ENCODE data around the gene VAV2. TPM values are rescaled to one million over a fixed set of nuclear protein-coding genes. Genes with fewer than 3 reads are reported as not detected.

Gene VAV2
- total and polyA plus RNA-seq, 11 donors: 3.3 to 9.9 (median 5.3) TPM

GRCh38 chr9:133868203-133868602, 123.9 kb downstream of the VAV2 start:
- no peaks in the 10 kb centered on the region for H3K27me3 ChIP-seq
- intact Hi-C loops (cut with DNase I): no loop called here
- no peak for ATAC-seq
- no peak overlapping the region for H3K27ac ChIP-seq
- TF ChIP-seq CTCF (IDR thresholded peaks at IDR 0.05) (no peak), POLR2A (IDR thresholded peaks at IDR 0.05) (no peak)
- DNase-seq: no peak
- H3K4me1 ChIP-seq: peaks cover 0 to 18% (median 0%) of the 10 kb centered on the region in 12 donors
- WGBS, 4 donors: 91 to 97% (median 96%) methylated on average over 18 of the region's 18 CpGs
- peaks cover 0 to 17% (median 3%) of the 10 kb centered on the region in 12 donors for H3K9me3 ChIP-seq
- no peak overlapping the region for H3K4me3 ChIP-seq
- H3K36me3 ChIP-seq: no peaks in the 10 kb centered on the region

- intact Hi-C loops (cut with DNase I): no loop called here
- Histone ChIP-seq H3K36me3 (no peaks in the 10 kb centered on the region), H3K9me3 (peaks cover 0 to 17% (median 3%) of the 10 kb centered on the region in 12 donors), H3K4me1 (peaks cover 0 to 23% (median 0%) of the 10 kb centered on the region in 12 donors), H3K4me3 (no peak overlapping the region), H3K27me3 (no peaks in the 10 kb centered on the region), H3K27ac (no peak overlapping the region)
- no peak for TF ChIP-seq CTCF (IDR thresholded peaks at IDR 0.05)
- TF ChIP-seq POLR2A (IDR thresholded peaks at IDR 0.05): no peak
- no peak for DNase-seq
- 92 to 97% (median 95%) methylated on average over 7 to 17 of the region's 17 CpGs for WGBS, 4 donors
- ATAC-seq: no peak
These were observed 125.2 kb downstream of the VAV2 start for GRCh38 chr9:133866946-133867345.

GRCh38 chr9:133864011-133864410, 128.1 kb downstream of the VAV2 start:
- no peaks in the 10 kb centered on the region for H3K36me3 ChIP-seq
- TF ChIP-seq POLR2A (IDR thresholded peaks at IDR 0.05): no peak
- TF ChIP-seq CTCF (IDR thresholded peaks at IDR 0.05): no peak
- H3K27ac ChIP-seq: peak overlapping the region in 4 of 12 donors; percentile 38 to 95 (median 59)
- intact Hi-C loops (cut with DNase I): no loop called here
- H3K4me1 ChIP-seq: peaks cover 0 to 28% (median 0%) of the 10 kb centered on the region in 12 donors
- H3K9me3 ChIP-seq: peaks cover 0 to 17% (median 3%) of the 10 kb centered on the region in 12 donors
- H3K4me3 ChIP-seq: no peak overlapping the region
- DNase-seq (no peak), ATAC-seq (no peak)
- H3K27me3 ChIP-seq: no peaks in the 10 kb centered on the region
- 72 to 80% (median 75%) methylated on average over 15 to 16 of the region's 16 CpGs for WGBS, 4 donors

- WGBS, 4 donors: 85 to 93% (median 91%) methylated on average over 19 of the region's 19 CpGs
- peak overlapping the region; percentile 24 to 95 (median 56) for H3K27ac ChIP-seq
- peak overlapping the region in 6 of 12 donors; percentile 28 to 45 (median 32) for H3K4me3 ChIP-seq
- ATAC-seq (no peak), DNase-seq (no peak)
- H3K4me1 ChIP-seq: peaks cover 0 to 28% (median 0%) of the 10 kb centered on the region in 12 donors
- intact Hi-C loops (cut with DNase I): no loop called here
- TF ChIP-seq POLR2A (IDR thresholded peaks at IDR 0.05): no peak
- TF ChIP-seq CTCF (IDR thresholded peaks at IDR 0.05): no peak
- no peaks in the 10 kb centered on the region for H3K27me3 ChIP-seq
- no peaks in the 10 kb centered on the region for H3K36me3 ChIP-seq
- H3K9me3 ChIP-seq: peaks cover 0 to 17% (median 3%) of the 10 kb centered on the region in 12 donors
These were observed 128.9 kb downstream of the VAV2 start for GRCh38 chr9:133863257-133863592.

All from heart left ventricle (tissue), 16 donors.